IPS-18c (cell line): ENCODE results near the gene NCOA4.
"Not testable (repeated sequence)": the region's sequence is repeated elsewhere in the genome, so short reads cannot be mapped to it uniquely, and the experiment has no call there.

ENCODE experiments used
- H3K4me3 ChIP-seq: 2 replicates; pipeline ENCODE4 v1.7.0; 2013; ENCODE audit warnings: low read depth, mild to moderate bottlenecking, low read length, moderate library complexity; ENCODE audit not compliant: insufficient read depth
- H3K9me3 ChIP-seq: one replicate; pipeline ENCODE4 v1.6.1; 2013; ENCODE audit warnings: mild to moderate bottlenecking, low read length, moderate library complexity; ENCODE audit not compliant: control insufficient read depth, insufficient read depth

Gene NCOA4

GRCh38 chr10:46030091-46030937, at the start of gene NCOA4:
Gene NCOA4 (minus strand): TSS chr10:46030623. CDS start chr10:46016680, 13,943 bp downstream.
- Histone ChIP-seq H3K4me3 (peak within 1 kb of the TSS; percentile 72), H3K9me3 (no peaks in the 10 kb centered on the region)

- Histone ChIP-seq H3K4me3 (no peak overlapping the region), H3K9me3 (no peaks in the 10 kb centered on the region)
Observed at GRCh38 chr10:46079831-46080585, 49.6 kb upstream of the NCOA4 start.

- no peak overlapping the region for H3K4me3 ChIP-seq
- no peaks in the 10 kb centered on the region for H3K9me3 ChIP-seq
Observed at GRCh38 chr10:46077731-46078413, 47.4 kb upstream of the NCOA4 start.

- Histone ChIP-seq H3K9me3 (no peaks in the 10 kb centered on the region), H3K4me3 (no peak overlapping the region)
Observed at GRCh38 chr10:46077141-46077554, 46.7 kb upstream of the NCOA4 start.

GRCh38 chr10:46075869-46076268, 45.4 kb upstream of the NCOA4 start:
- no peak overlapping the region for H3K4me3 ChIP-seq

GRCh38 chr10:46074196-46074946, 43.9 kb upstream of the NCOA4 start:
- no peak overlapping the region for H3K4me3 ChIP-seq
- no peaks in the 10 kb centered on the region for H3K9me3 ChIP-seq

More at GRCh38 chr10:46075869-46076268, 45.4 kb upstream of the NCOA4 start:
- H3K9me3 ChIP-seq, result no peaks in the 10 kb centered on the region

- Histone ChIP-seq H3K4me3 (no peak overlapping the region), H3K9me3 (peaks cover 3% of the 10 kb centered on the region)
Observed at GRCh38 chr10:46073564-46073963, 43.1 kb upstream of the NCOA4 start.

- Histone ChIP-seq H3K4me3 (no peak overlapping the region), H3K9me3 (peaks cover 3% of the 10 kb centered on the region)
Observed at GRCh38 chr10:46070749-46071148, 40.3 kb upstream of the NCOA4 start.

GRCh38 chr10:46069771-46070463, 39.5 kb upstream of the NCOA4 start:
- Histone ChIP-seq H3K9me3 (peaks cover 3% of the 10 kb centered on the region), H3K4me3 (no peak overlapping the region)

GRCh38 chr10:46068905-46069304, 38.5 kb upstream of the NCOA4 start:
- Histone ChIP-seq H3K9me3 (peaks cover 3% of the 10 kb centered on the region), H3K4me3 (no peak overlapping the region; the same call in 1 of the 2 replicates)

- Histone ChIP-seq H3K4me3 (no peak overlapping the region), H3K9me3 (peaks cover 3% of the 10 kb centered on the region)
Observed at GRCh38 chr10:46068117-46068516, 37.7 kb upstream of the NCOA4 start.

- Histone ChIP-seq H3K4me3 (no peak overlapping the region), H3K9me3 (peaks cover 3% of the 10 kb centered on the region)
Observed at GRCh38 chr10:46064269-46064817, 33.9 kb upstream of the NCOA4 start.

- no peaks in the 10 kb centered on the region for H3K9me3 ChIP-seq
Observed at GRCh38 chr10:46062723-46063428, 32.5 kb upstream of the NCOA4 start.

GRCh38 chr10:46060706-46061105, 30.3 kb upstream of the NCOA4 start:
- Histone ChIP-seq H3K9me3 (no peaks in the 10 kb centered on the region), H3K4me3 (no peak overlapping the region)

More at GRCh38 chr10:46062723-46063428, 32.5 kb upstream of the NCOA4 start:
- H3K4me3 ChIP-seq, result no peak overlapping the region

GRCh38 chr10:46057927-46058326, 27.5 kb upstream of the NCOA4 start:
- not testable (repeated sequence) for H3K4me3 ChIP-seq, H3K9me3 ChIP-seq

- no peaks in the 10 kb centered on the region for H3K9me3 ChIP-seq
- H3K4me3 ChIP-seq, result no peak overlapping the region
Observed at GRCh38 chr10:46057038-46057437, 26.6 kb upstream of the NCOA4 start.
